Neural cell (in vitro differentiated cells): ENCODE data around the gene LIMS1.
"Not testable (repeated sequence)": the region's sequence is repeated elsewhere in the genome, so short reads cannot be mapped to it uniquely, and the experiment has no call there.

Experiments
- CTCF ChIP-seq: fragments of 450-650 bp; IDR thresholded peaks from 2 replicates; pipeline ENCODE4 v1.5.1; 2014; ENCODE audit warnings: antibody characterized with exemption, mild to moderate bottlenecking, moderate library complexity; ENCODE audit not compliant: poor library complexity, severe bottlenecking
- EP300 ChIP-seq: fragments of 450-650 bp; conservative IDR thresholded peaks from 2 replicates; pipeline ENCODE4 v1.6.1; 2014; ENCODE audit warnings: antibody characterized with exemption, mild to moderate bottlenecking, moderate library complexity; ENCODE audit not compliant: poor library complexity, severe bottlenecking
- EZH2 ChIP-seq: fragments of 200-600, 300-800 bp; shearing (Covaris generic), sonication (generic); IDR thresholded peaks from 2 replicates; pipeline ENCODE4 v1.6.1; 2014; ENCODE audit warnings: antibody characterized with exemption, low read length, borderline replicate concordance, mild to moderate bottlenecking; ENCODE audit not compliant: insufficient read depth, poor library complexity, severe bottlenecking
- MXI1 ChIP-seq: fragments of 450-650 bp; conservative IDR thresholded peaks from 2 replicates; pipeline ENCODE4 v1.6.1; 2014; ENCODE audit warnings: antibody characterized with exemption, mild to moderate bottlenecking; ENCODE audit not compliant: poor library complexity, severe bottlenecking
- POLR2AphosphoS5 ChIP-seq: IDR thresholded peaks from 2 replicates; pipeline ENCODE4 v1.6.1; 2012
- RAD21 ChIP-seq: fragments of 450-650 bp; conservative IDR thresholded peaks from 2 replicates; pipeline ENCODE4 v1.6.1; 2014; ENCODE audit warnings: antibody characterized with exemption, mild to moderate bottlenecking, moderate library complexity
- REST ChIP-seq: IDR thresholded peaks from 2 replicates; pipeline ENCODE4 v1.6.1; 2012; ENCODE audit warnings: borderline replicate concordance
- SMC3 ChIP-seq: fragments of 450-650 bp; conservative IDR thresholded peaks from 2 replicates; pipeline ENCODE4 v1.6.1; 2014; ENCODE audit warnings: antibody characterized with exemption, mild to moderate bottlenecking, moderate library complexity; ENCODE audit not compliant: poor library complexity

- TF ChIP-seq EZH2, REST, CTCF, EP300, POLR2AphosphoS5, MXI1, RAD21, SMC3: not testable (repeated sequence)
Observed at GRCh38 chr2:108661493-108661892, 127.2 kb downstream of the LIMS1 start.
